ENCODE measurements around the gene FAM181A.

The FAM181A gene

GRCh38 chr14:93965287-93965821, 38.2 kb downstream of the FAM181A start:
- peak; percentile 72 for DNase-seq (ENCODE audit: extremely low read depth, low read depth)
- no peak for TF ChIP-seq CTCF (IDR thresholded peaks at IDR 0.05; ENCODE audit: low read depth, low read length)

GRCh38 chr14:93965946-93966474, 38.9 kb downstream of the FAM181A start:
- DNase-seq (ENCODE audit: extremely low read depth, low read depth) = no peak
- no peak for TF ChIP-seq CTCF (IDR thresholded peaks at IDR 0.05; ENCODE audit: low read depth, low read length)

GRCh38 chr14:93967637-93968250, 40.6 kb downstream of the FAM181A start:
- no peak for DNase-seq (ENCODE audit: extremely low read depth, low read depth)

GRCh38 chr14:93969082-93969828, 42.1 kb downstream of the FAM181A start:
- DNase-seq (ENCODE audit: extremely low read depth, low read depth) = no peak
- TF ChIP-seq CTCF (IDR thresholded peaks at IDR 0.05; ENCODE audit: low read depth, low read length) = no peak

More at GRCh38 chr14:93967637-93968250, 40.6 kb downstream of the FAM181A start:
- no peak for TF ChIP-seq CTCF (IDR thresholded peaks at IDR 0.05; ENCODE audit: low read depth, low read length)

GRCh38 chr14:93970585-93970964, 43.4 kb downstream of the FAM181A start:
- no peak; the same call in 1 of the 2 replicates for TF ChIP-seq CTCF (IDR thresholded peaks at IDR 0.05; ENCODE audit: low read depth, low read length)
- DNase-seq (ENCODE audit: extremely low read depth, low read depth) = no peak

- TF ChIP-seq CTCF (IDR thresholded peaks at IDR 0.05; ENCODE audit: low read depth, low read length) = no peak
- no peak for DNase-seq (ENCODE audit: extremely low read depth, low read depth)
Measured at GRCh38 chr14:93970965-93971634, 44.0 kb downstream of the FAM181A start.
